Epithelial cell of proximal tubule (primary cell): ENCODE measurements around the gene NCS1. TPM values are rescaled to one million over a fixed set of nuclear protein-coding genes. Genes with fewer than 3 reads are reported as not detected.
"Not testable (repeated sequence)": the region's sequence is repeated elsewhere in the genome, so short reads cannot be mapped to it uniquely, and the experiment has no call there.

Experiments used
- DNase-seq: peaks from one replicate; pipeline ENCODE4 v3.0.0-alpha.2; 2011; ENCODE audit warnings: low read depth
- H3K4me3 ChIP-seq: 2 replicates; pipeline ENCODE4 v1.5.1; 2011; ENCODE audit warnings: low read depth, mild to moderate bottlenecking, low read length
- CTCF ChIP-seq: conservative IDR thresholded peaks from 2 replicates; pipeline ENCODE4 v1.5.1; 2012; ENCODE audit warnings: low read depth, mild to moderate bottlenecking, low read length
- total RNA-seq: library from RNA; depleted of rRNA; stranded (reverse); fragments of >200 nt; gene quantifications from 2 replicates; pipeline ENCODE4 v1.2.3, GENCODE V29; 2015

The NCS1 gene
- total RNA-seq, 1 donor from 2014 or later: 48.8 TPM

GRCh38 chr9:130245474-130245873 is 73.3 kb downstream of the NCS1 start:
- DNase-seq: no peak
- no peak overlapping the region for H3K4me3 ChIP-seq
- no peak for TF ChIP-seq CTCF

GRCh38 chr9:130246126-130246525 is 73.9 kb downstream of the NCS1 start:
- H3K4me3 ChIP-seq: no peak overlapping the region
- no peak for DNase-seq
- no peak for TF ChIP-seq CTCF

GRCh38 chr9:130254747-130255630 is 82.8 kb downstream of the NCS1 start:
- DNase-seq: no peak
- no peak overlapping the region for H3K4me3 ChIP-seq
- TF ChIP-seq CTCF: no peak

- no peak for TF ChIP-seq CTCF
- H3K4me3 ChIP-seq: no peak overlapping the region
- DNase-seq: no peak
These were observed 83.5 kb downstream of the NCS1 start for GRCh38 chr9:130255631-130256134.

GRCh38 chr9:130256644-130257043 is 84.4 kb downstream of the NCS1 start:
- no peak for DNase-seq
- no peak overlapping the region for H3K4me3 ChIP-seq
- TF ChIP-seq CTCF: no peak

GRCh38 chr9:130258137-130258536 is 85.9 kb downstream of the NCS1 start:
- H3K4me3 ChIP-seq, DNase-seq: not testable (repeated sequence)

- H3K4me3 ChIP-seq: no peak overlapping the region
- DNase-seq: no peak
- no peak for TF ChIP-seq CTCF
These were observed 86.8 kb downstream of the NCS1 start for GRCh38 chr9:130259044-130259443.
